ENCODE results near the gene IL7R.
"Not testable (repeated sequence)": the region's sequence is repeated elsewhere in the genome, so short reads cannot be mapped to it uniquely, and the experiment has no call there.

Gene IL7R

DNA sequence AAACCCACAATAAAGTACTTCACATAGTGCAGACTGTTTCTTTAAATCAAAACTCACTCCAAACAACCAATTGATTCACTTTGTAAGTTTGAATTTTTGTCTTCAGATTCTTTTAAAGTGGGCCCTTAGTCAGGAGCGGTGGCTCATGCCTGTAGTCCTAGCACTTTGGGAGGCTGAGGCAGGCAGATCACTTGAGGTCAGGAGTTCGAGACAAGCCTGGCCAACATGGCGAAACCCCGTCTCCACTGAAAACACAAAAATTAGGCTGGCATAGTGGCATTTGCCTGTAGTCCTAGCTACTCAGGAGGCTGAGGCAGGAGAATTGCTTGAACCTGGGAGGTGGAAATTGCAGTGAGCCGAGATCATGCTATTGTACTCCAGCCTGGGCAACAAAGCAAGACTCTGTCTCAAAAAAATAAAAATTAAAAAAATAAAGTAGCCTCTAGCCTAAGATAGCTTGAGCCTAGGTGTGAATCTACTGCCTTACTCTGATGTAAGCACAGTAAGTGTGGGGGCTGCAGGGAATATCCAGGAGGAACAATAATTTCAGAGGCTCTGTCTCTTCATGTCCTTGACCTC, 416 bp upstream of the IL7R start:
- not testable (repeated sequence) for H3K36me3 ChIP-seq (ENCODE audit: insufficient read depth, low read length); H2AFZ ChIP-seq (ENCODE audit: low read length, unreplicated experiment); H3K27me3 ChIP-seq (ENCODE audit: insufficient read depth, low read length)
- Histone ChIP-seq H3K27ac (ENCODE audit: low read depth, low read length) (peak overlapping the region; percentile 90), H3K4me3 (ENCODE audit: low read depth, low read length) (peak overlapping the region; percentile 75), H3K79me2 (ENCODE audit: control insufficient read depth, insufficient read depth, low read length, unreplicated experiment) (peaks cover 24% of the 10 kb centered on the region), H3K4me1 (ENCODE audit: control insufficient read depth, insufficient read depth, low read length, unreplicated experiment) (peaks cover 79% of the 10 kb centered on the region)

DNA sequence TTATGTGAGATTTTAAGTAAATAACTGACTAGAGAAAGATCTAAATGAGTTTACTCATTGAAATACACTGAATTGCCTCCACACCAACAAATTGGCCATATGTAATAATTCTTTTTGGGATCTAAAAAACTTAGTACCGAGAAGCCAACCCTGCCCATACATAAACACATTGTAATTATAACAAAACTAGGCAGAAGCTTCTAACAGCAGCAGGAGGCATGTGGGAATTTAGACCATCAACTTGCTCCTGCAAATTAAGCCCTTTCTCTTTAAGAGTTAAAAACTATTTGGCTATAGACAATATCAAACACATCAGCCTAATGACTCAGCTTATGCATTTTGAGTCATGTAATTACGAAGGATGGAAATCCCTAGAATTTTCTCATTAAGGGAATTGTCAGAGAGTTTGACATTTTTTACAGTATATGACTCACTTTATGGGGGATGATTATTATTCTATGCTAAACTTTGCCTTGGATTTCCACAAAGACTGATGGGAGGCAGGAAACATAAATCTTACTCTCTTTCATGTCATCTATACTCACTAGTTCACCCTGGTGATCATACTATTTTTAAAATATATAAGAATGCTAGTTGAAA, 1.0 kb downstream of the IL7R start:
- Histone ChIP-seq H3K4me3 (ENCODE audit: low read depth, low read length) (peak overlapping the region; percentile 75), H3K79me2 (ENCODE audit: control insufficient read depth, insufficient read depth, low read length, unreplicated experiment) (peaks cover 32% of the 10 kb centered on the region)

DNA sequence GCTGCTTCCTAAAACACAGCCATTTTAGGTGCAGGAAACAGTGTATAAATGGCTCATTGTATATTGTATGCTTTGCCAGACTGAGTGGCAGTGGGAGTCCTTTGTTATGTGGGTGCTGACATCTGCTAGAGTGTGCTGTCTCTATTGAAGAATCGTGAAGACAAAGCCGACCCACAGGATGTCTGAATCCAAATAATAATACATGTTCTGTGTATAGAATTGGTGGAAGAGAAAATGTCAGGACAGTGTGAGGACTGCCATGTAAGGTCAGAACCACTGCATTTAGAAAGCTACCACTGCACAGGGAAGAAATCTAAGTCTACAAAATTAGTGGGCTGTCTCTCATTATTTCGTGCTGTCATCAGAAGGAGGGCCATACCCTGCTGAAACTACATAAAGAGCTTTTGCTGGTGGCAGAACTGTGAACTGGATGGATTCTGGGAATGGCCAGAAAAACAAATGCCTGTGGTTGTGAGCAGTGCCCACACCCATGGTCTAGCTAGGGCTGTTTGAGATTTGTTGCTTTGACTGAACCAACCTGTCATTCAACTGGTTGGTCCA, 2.5 kb downstream of the IL7R start:
- Histone ChIP-seq H3K27me3 (ENCODE audit: insufficient read depth, low read length) (no peaks in the 10 kb centered on the region), H3K27ac (ENCODE audit: low read depth, low read length) (peak overlapping the region; percentile 90), H3K79me2 (ENCODE audit: control insufficient read depth, insufficient read depth, low read length, unreplicated experiment) (peaks cover 32% of the 10 kb centered on the region), H2AFZ (ENCODE audit: low read length, unreplicated experiment) (peak overlapping the region; percentile 57), H3K36me3 (ENCODE audit: insufficient read depth, low read length) (peaks cover 37% of the 10 kb centered on the region), H3K4me1 (ENCODE audit: control insufficient read depth, insufficient read depth, low read length, unreplicated experiment) (peaks cover 57% of the 10 kb centered on the region), H3K4me3 (ENCODE audit: low read depth, low read length) (peak overlapping the region; percentile 75)

More for the DNA sequence above, 1.0 kb downstream of the IL7R start:
- Histone ChIP-seq H2AFZ (ENCODE audit: low read length, unreplicated experiment) (no peak overlapping the region), H3K36me3 (ENCODE audit: insufficient read depth, low read length) (peaks cover 23% of the 10 kb centered on the region), H3K27ac (ENCODE audit: low read depth, low read length) (peak overlapping the region; percentile 90), H3K27me3 (ENCODE audit: insufficient read depth, low read length) (no peaks in the 10 kb centered on the region), H3K4me1 (ENCODE audit: control insufficient read depth, insufficient read depth, low read length, unreplicated experiment) (peaks cover 71% of the 10 kb centered on the region)

DNA sequence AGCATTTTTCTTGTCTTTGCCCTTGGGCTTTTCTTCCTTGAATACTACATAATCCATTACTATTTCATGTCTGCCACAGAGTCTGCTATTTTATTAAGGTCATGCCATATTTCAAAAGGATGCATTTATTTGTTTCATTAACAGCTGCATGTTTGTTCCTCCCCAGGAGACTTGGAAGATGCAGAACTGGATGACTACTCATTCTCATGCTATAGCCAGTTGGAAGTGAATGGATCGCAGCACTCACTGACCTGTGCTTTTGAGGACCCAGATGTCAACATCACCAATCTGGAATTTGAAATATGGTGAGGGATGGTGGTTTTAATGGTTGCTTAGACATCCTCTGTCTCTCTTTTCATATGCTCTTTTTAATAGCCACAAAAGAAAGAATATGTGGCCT, 4.0 kb downstream of the IL7R start:
- peaks cover 32% of the 10 kb centered on the region for H3K79me2 ChIP-seq (ENCODE audit: control insufficient read depth, insufficient read depth, low read length, unreplicated experiment)
- H3K4me3 ChIP-seq (ENCODE audit: low read depth, low read length): peak overlapping the region; percentile 75; the same call in 1 of the 2 replicates
- H3K27me3 ChIP-seq (ENCODE audit: insufficient read depth, low read length): no peaks in the 10 kb centered on the region
- peaks cover 42% of the 10 kb centered on the region for H3K4me1 ChIP-seq (ENCODE audit: control insufficient read depth, insufficient read depth, low read length, unreplicated experiment)
- H3K36me3 ChIP-seq (ENCODE audit: insufficient read depth, low read length): peaks cover 43% of the 10 kb centered on the region
- no peak overlapping the region for H3K27ac ChIP-seq (ENCODE audit: low read depth, low read length)
- H2AFZ ChIP-seq (ENCODE audit: low read length, unreplicated experiment): no peak overlapping the region

DNA sequence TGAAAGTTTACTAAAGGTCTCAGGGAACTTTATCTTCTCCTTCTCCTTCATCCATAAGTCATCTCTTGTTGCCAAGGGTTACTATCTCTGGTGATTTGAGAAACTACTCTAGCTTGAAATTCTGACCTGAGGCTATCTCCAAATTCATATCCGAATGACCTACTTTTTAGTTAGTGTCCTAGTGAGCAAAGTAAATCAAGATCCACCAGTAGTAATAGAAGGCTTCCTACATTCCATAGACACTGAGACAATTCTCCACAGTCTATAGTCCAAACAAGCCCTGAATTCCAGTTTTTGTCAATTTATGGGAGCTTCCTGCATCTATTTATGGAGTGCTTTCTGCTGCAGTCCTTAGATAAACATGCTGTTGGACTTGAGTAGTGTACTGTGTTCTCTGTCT, 5.0 kb downstream of the IL7R start:
- peaks cover 43% of the 10 kb centered on the region for H3K36me3 ChIP-seq (ENCODE audit: insufficient read depth, low read length)
- H2AFZ ChIP-seq (ENCODE audit: low read length, unreplicated experiment): no peak overlapping the region
- peaks cover 37% of the 10 kb centered on the region for H3K4me1 ChIP-seq (ENCODE audit: control insufficient read depth, insufficient read depth, low read length, unreplicated experiment)
- no peaks in the 10 kb centered on the region for H3K27me3 ChIP-seq (ENCODE audit: insufficient read depth, low read length)
- H3K27ac ChIP-seq (ENCODE audit: low read depth, low read length): no peak overlapping the region
- H3K79me2 ChIP-seq (ENCODE audit: control insufficient read depth, insufficient read depth, low read length, unreplicated experiment): peaks cover 32% of the 10 kb centered on the region
- H3K4me3 ChIP-seq (ENCODE audit: low read depth, low read length): no peak overlapping the region

GRCh38 chr5:35862126-35862525, 5.4 kb downstream of the IL7R start:
- Histone ChIP-seq H3K27ac (ENCODE audit: low read depth, low read length) (no peak overlapping the region), H3K36me3 (ENCODE audit: insufficient read depth, low read length) (peaks cover 44% of the 10 kb centered on the region), H3K4me3 (ENCODE audit: low read depth, low read length) (no peak overlapping the region)

DNA sequence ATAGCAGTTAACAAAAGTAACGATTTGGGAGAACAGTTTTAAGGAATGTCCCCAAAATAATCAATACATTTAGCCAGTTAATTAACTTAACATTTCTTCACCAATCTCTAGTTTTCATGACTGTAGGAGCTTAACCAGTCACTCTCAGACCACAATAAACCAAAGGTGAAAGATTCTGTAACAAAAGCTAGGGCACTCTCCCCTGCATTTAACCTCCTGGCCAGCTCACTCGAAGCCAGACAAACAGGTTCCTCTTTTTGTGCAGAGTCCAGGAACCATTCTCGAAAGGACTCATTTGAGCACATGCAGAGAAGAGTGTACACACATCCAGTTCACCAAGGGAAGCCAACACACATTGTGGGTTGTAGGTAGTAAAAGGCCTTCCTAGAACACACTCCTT, 6.5 kb downstream of the IL7R start:
- Histone ChIP-seq H3K4me1 (ENCODE audit: control insufficient read depth, insufficient read depth, low read length, unreplicated experiment) (peaks cover 32% of the 10 kb centered on the region), H3K79me2 (ENCODE audit: control insufficient read depth, insufficient read depth, low read length, unreplicated experiment) (peaks cover 32% of the 10 kb centered on the region), H3K36me3 (ENCODE audit: insufficient read depth, low read length) (peaks cover 53% of the 10 kb centered on the region), H3K27ac (ENCODE audit: low read depth, low read length) (no peak overlapping the region), H3K27me3 (ENCODE audit: insufficient read depth, low read length) (no peaks in the 10 kb centered on the region), H2AFZ (ENCODE audit: low read length, unreplicated experiment) (no peak overlapping the region), H3K4me3 (ENCODE audit: low read depth, low read length) (no peak overlapping the region)

More at GRCh38 chr5:35862126-35862525, 5.4 kb downstream of the IL7R start:
- Histone ChIP-seq H3K27me3 (ENCODE audit: insufficient read depth, low read length) (no peaks in the 10 kb centered on the region), H3K4me1 (ENCODE audit: control insufficient read depth, insufficient read depth, low read length, unreplicated experiment) (peaks cover 36% of the 10 kb centered on the region), H3K79me2 (ENCODE audit: control insufficient read depth, insufficient read depth, low read length, unreplicated experiment) (peaks cover 32% of the 10 kb centered on the region), H2AFZ (ENCODE audit: low read length, unreplicated experiment) (no peak overlapping the region)

DNA sequence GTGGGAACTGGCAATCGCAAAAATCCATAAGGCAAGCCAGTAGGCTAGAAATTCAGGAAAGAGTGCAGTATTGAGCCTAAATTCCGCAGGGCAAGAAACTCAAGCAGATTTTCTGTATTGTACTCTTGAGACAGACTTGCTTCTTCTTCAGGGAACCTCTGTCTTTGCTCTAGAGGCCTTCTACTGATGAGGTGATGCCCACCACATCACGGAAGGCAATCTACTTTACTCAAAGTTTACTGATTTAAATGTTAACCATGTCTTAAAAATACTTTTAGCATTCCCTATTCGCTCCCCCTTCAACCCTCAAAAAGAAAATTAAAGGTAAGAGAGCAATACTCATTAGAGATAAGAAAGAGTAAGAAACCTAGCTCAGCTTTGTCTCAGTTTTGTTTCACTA, 11.3 kb downstream of the IL7R start:
- H3K4me3 ChIP-seq (ENCODE audit: low read depth, low read length): no peak overlapping the region
- peaks cover 59% of the 10 kb centered on the region for H3K36me3 ChIP-seq (ENCODE audit: insufficient read depth, low read length)
- no peaks in the 10 kb centered on the region for H3K79me2 ChIP-seq (ENCODE audit: control insufficient read depth, insufficient read depth, low read length, unreplicated experiment)
- no peak overlapping the region for H2AFZ ChIP-seq (ENCODE audit: low read length, unreplicated experiment)
- H3K27ac ChIP-seq (ENCODE audit: low read depth, low read length): no peak overlapping the region
- H3K27me3 ChIP-seq (ENCODE audit: insufficient read depth, low read length): no peaks in the 10 kb centered on the region
- no peaks in the 10 kb centered on the region for H3K4me1 ChIP-seq (ENCODE audit: control insufficient read depth, insufficient read depth, low read length, unreplicated experiment)

- H2AFZ ChIP-seq (ENCODE audit: low read length, unreplicated experiment): no peak overlapping the region
- H3K27me3 ChIP-seq (ENCODE audit: insufficient read depth, low read length): no peaks in the 10 kb centered on the region
- peaks cover 57% of the 10 kb centered on the region for H3K36me3 ChIP-seq (ENCODE audit: insufficient read depth, low read length)
- H3K4me3 ChIP-seq (ENCODE audit: low read depth, low read length): no peak overlapping the region
- H3K79me2 ChIP-seq (ENCODE audit: control insufficient read depth, insufficient read depth, low read length, unreplicated experiment): no peaks in the 10 kb centered on the region
- H3K4me1 ChIP-seq (ENCODE audit: control insufficient read depth, insufficient read depth, low read length, unreplicated experiment): no peaks in the 10 kb centered on the region
- no peak overlapping the region for H3K27ac ChIP-seq (ENCODE audit: low read depth, low read length)
Measured at GRCh38 chr5:35869685-35870277, 13.1 kb downstream of the IL7R start.

- no peaks in the 10 kb centered on the region for H3K4me1 ChIP-seq (ENCODE audit: control insufficient read depth, insufficient read depth, low read length, unreplicated experiment)
- no peak overlapping the region for H3K27ac ChIP-seq (ENCODE audit: low read depth, low read length)
- no peaks in the 10 kb centered on the region for H3K79me2 ChIP-seq (ENCODE audit: control insufficient read depth, insufficient read depth, low read length, unreplicated experiment)
- H2AFZ ChIP-seq (ENCODE audit: low read length, unreplicated experiment): no peak overlapping the region
- H3K27me3 ChIP-seq (ENCODE audit: insufficient read depth, low read length): no peaks in the 10 kb centered on the region
- H3K36me3 ChIP-seq (ENCODE audit: insufficient read depth, low read length): peaks cover 65% of the 10 kb centered on the region
- no peak overlapping the region for H3K4me3 ChIP-seq (ENCODE audit: low read depth, low read length)
Measured at GRCh38 chr5:35870605-35871004, 13.9 kb downstream of the IL7R start.

DNA sequence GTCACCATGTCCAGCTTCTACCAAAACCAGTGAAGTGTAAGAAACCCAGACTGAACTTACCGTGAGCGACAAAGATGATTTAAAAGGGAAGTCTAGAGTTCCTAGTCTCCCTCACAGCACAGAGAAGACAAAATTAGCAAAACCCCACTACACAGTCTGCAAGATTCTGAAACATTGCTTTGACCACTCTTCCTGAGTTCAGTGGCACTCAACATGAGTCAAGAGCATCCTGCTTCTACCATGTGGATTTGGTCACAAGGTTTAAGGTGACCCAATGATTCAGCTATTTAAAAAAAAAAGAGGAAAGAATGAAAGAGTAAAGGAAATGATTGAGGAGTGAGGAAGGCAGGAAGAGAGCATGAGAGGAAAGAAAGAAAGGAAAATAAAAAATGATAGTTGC, 19.8 kb downstream of the IL7R start:
- Histone ChIP-seq H3K27ac (ENCODE audit: low read depth, low read length) (peak overlapping the region; percentile 73), H3K4me1 (ENCODE audit: control insufficient read depth, insufficient read depth, low read length, unreplicated experiment) (peaks cover 22% of the 10 kb centered on the region), H3K79me2 (ENCODE audit: control insufficient read depth, insufficient read depth, low read length, unreplicated experiment) (no peaks in the 10 kb centered on the region), H3K36me3 (ENCODE audit: insufficient read depth, low read length) (peaks cover 49% of the 10 kb centered on the region), H3K4me3 (ENCODE audit: low read depth, low read length) (peak overlapping the region; percentile 27; the same call in 1 of the 2 replicates), H3K27me3 (ENCODE audit: insufficient read depth, low read length) (no peaks in the 10 kb centered on the region), H2AFZ (ENCODE audit: low read length, unreplicated experiment) (no peak overlapping the region)

Data from ACC112 (cell line).